Heart left ventricle (tissue), 13 donors: Measurements from ENCODE around the gene UCKL1.

Experiments
- CTCF ChIP-seq, 12 donors: fragments of 200-600 bp; sonication (generic) in 4 of 12; IDR thresholded peaks; one replicate each; pipeline versions ENCODE4 v1.5.0 to v1.8.0; 2018 to 2022; ENCODE audit warnings: antibody characterized with exemption in 12 of 12, mild to moderate bottlenecking in 5 of 12
- POLR2A ChIP-seq, 2 donors: fragments of 450-650 bp; IDR thresholded peaks; one replicate each; pipeline ENCODE4 v1.6.1; 2017; ENCODE audit warnings: antibody characterized with exemption in 2 of 2, mild to moderate bottlenecking in 2 of 2, moderate library complexity in 2 of 2
- donor health status: ischemic (EF 13 %, LVEDD 7.1; RV severe dilation, severe dysfunction).
- donor health status: DM: no; HTN: yes; CAD: no.
- donor health status: DM: no; HTN: no; CAD: no.
- donor health status: ischemic (EF 25% LVEDD 6.9; RV normal size, moderate dysfunction).
- donor health status: ischemic (EF 25% LVEDD 5.7; RV mildly dilated, moderate dysfunction).
- donor health status: ischemic (EF 35%, LVEDD 5.7; RV mildly dilated, moderate dysfunction).
- donor health status: nonischemic (EF 11% LVEDD 7.7; RV severe dilation, severe dysfunction).
- donor health status: DM: yes; HTN: yes; CAD: no.
- donor health status: PGD.
- donor health status: ischemic (EF 29% LVEDD 5.4; RV normal size, mild dysfunction).
- donor health status: nonischemic (EF 23%, LVEDD 6.1; RV moderate dilation, normal function).

DNA sequence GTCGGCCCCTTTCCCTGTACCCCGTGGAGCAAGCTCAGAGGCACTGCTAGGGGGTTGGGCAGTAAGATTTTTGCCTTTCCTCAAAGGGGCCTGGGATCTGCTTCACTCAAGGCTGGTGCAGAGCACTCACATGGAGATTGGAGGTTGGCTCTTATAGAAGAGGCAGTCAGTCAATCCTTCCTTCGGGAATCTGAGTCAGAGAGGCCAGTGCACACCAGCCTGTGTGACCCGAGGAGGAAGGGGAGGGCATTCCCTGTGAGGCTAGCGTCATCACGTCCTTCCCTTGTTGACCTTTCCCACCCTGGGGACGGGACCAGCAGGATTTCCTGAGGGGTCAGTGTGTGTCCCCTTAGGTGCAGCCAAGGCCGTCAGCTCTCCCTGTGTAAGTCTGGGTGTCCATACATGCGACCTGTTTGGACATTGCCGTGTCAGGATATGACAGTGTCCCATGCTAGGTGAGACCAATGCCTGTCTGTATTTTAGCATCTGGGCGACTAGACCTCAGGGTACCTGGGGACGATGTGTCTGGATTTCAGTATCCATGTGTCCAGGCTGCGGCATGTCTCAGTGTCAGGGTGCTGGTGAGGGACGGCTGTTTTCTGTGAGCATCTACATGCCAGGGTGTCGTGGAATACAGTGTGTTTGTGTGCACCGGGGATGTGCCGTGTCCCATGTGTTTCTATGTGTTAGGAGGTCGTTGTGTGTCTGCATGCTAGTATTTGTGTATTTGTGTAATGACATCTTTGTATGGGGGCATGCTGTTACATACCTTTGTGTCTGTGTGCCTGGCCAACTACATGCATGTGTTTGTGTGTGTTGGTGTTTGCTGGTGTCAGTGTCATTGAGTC lies 16.3 kb upstream of the UCKL1 start:
- TF ChIP-seq CTCF (IDR thresholded peaks at IDR 0.05) (no peak), POLR2A (IDR thresholded peaks at IDR 0.05) (no peak)
